ENCODE results near the gene CBX2.

The CBX2 gene

GRCh38 chr17:79785017-79785899 lies 7.3 kb downstream of the CBX2 start:
- intact Hi-C loops (cut with DNase I): no loop called here
- DNase-seq: peak in 2 of 10 donors; percentile 71 to 73

GRCh38 chr17:79785900-79786810 lies 8.2 kb downstream of the CBX2 start:
- intact Hi-C loops (cut with DNase I): no loop called here
- DNase-seq: peak in 2 of 10 donors; percentile 40 to 81

GRCh38 chr17:79786930-79787643 lies 9.1 kb downstream of the CBX2 start:
- DNase-seq: peak in 2 of 10 donors; percentile 69 to 78
- intact Hi-C loops (cut with DNase I): no loop called here

GRCh38 chr17:79788455-79788854 lies 10.5 kb downstream of the CBX2 start:
- intact Hi-C loops (cut with DNase I): no loop called here
- DNase-seq: peak in 1 of 10 donors; percentile 18

- intact Hi-C loops (cut with DNase I): no loop called here
Measured at GRCh38 chr17:79788989-79789942, 11.3 kb downstream of the CBX2 start.

GRCh38 chr17:79789943-79790804 lies 12.2 kb downstream of the CBX2 start:
- DNase-seq: peak in 5 of 10 donors; percentile 48 to 92 (median 78)
- intact Hi-C loops (cut with DNase I): loop anchor here (2.0 to 5.0 kb wide), 2 partner anchors 127 to 201 kb away; no protein-coding TSS in a partner anchor

More at GRCh38 chr17:79788989-79789942, 11.3 kb downstream of the CBX2 start:
- DNase-seq: peak in 3 of 10 donors; percentile 57 to 79 (median 66)

- peak in 2 of 10 donors; percentile 35 to 82 for DNase-seq
Measured at GRCh38 chr17:79790805-79791734, 13.1 kb downstream of the CBX2 start.

GRCh38 chr17:79791735-79792161 lies 13.8 kb downstream of the CBX2 start:
- intact Hi-C loops (cut with DNase I): loop anchor here (2.0 to 5.0 kb wide), 2 partner anchors 126 to 199 kb away; no protein-coding TSS in a partner anchor
- DNase-seq: peak in 2 of 10 donors; percentile 53 to 59

More at GRCh38 chr17:79790805-79791734, 13.1 kb downstream of the CBX2 start:
- intact Hi-C loops (cut with DNase I): loop anchor here (2.0 to 5.0 kb wide), 2 partner anchors 126 to 200 kb away; no protein-coding TSS in a partner anchor

- peak in 1 of 10 donors; percentile 56 for DNase-seq
- intact Hi-C loops (cut with DNase I): loop anchor here (5.0 kb wide), 1 partner anchor 125 kb away; no protein-coding TSS in a partner anchor
Measured at GRCh38 chr17:79792341-79792871, 14.5 kb downstream of the CBX2 start.

GRCh38 chr17:79792984-79793923 lies 15.3 kb downstream of the CBX2 start:
- intact Hi-C loops (cut with DNase I): loop anchor here (5.0 kb wide), 1 partner anchor 124 kb away; no protein-coding TSS in a partner anchor
- peak in 3 of 10 donors; percentile 68 to 81 (median 74) for DNase-seq

GRCh38 chr17:79793924-79794304 lies 16.0 kb downstream of the CBX2 start:
- DNase-seq: peak in 1 of 10 donors; percentile 50
- intact Hi-C loops (cut with DNase I): loop anchor here (5.0 kb wide), 1 partner anchor 123 kb away; no protein-coding TSS in a partner anchor

- intact Hi-C loops (cut with DNase I): loop anchor here (5.0 kb wide), 1 partner anchor 122 kb away; no protein-coding TSS in a partner anchor
- peak in 2 of 10 donors; percentile 70 to 82 for DNase-seq
Measured at GRCh38 chr17:79794659-79795511, 16.9 kb downstream of the CBX2 start.

- peak in 2 of 10 donors; percentile 25 to 60 for DNase-seq
- intact Hi-C loops (cut with DNase I): loop anchor here (2.0 kb wide), 1 partner anchor 17 kb away; the partner anchor contains the start of gene CBX2
Measured at GRCh38 chr17:79795795-79796443, 18.0 kb downstream of the CBX2 start.

All from posterior cingulate gyrus (tissue), 11 donors.